HCT116 (cell line): ENCODE data around the gene ZNF276. TPM values are rescaled to one million over a fixed set of nuclear protein-coding genes. Genes with fewer than 3 reads are reported as not detected.

Experiments used
- ATAC-seq: fragments of 200-7000 bp; cut with Tn5 transposase; 2 replicates; pipeline ENCODE4 v1.9.1; 2020; ENCODE audit warnings: mild to moderate bottlenecking, moderate library complexity
- BruUV-seq: library from RNA; stranded (reverse); fragments of 400-500 nt; replicated peaks from 2 replicates; lab custom pipeline; 2021; lab: Mats Ljungman, UMichigan
- CTCF ChIA-PET: fragments of 300-600 bp; sonication (Branson Sonifier 250); formaldehyde crosslinking; loops from one replicate; lab custom pipeline; 2021; ENCODE audit warnings: antibody characterized with exemption; lab: Charles Lee
- POLR2A ChIA-PET: fragments of 300-600, 350-600 bp; sonication (Branson Sonifier 250); formaldehyde crosslinking; loops from one replicate; lab custom pipeline; 2021; ENCODE audit warnings: antibody characterized with exemption; lab: Charles Lee
- RAD21 ChIA-PET, 2 experiments: fragments of 300-600 bp; sonication (Branson Sonifier 250); formaldehyde crosslinking; loops; one replicate each; lab custom pipeline; 2023; ENCODE audit warnings: low total read pairs in 2 of 2; ENCODE audit not compliant: uncharacterized antibody in 2 of 2, unreplicated experiment in 2 of 2, low non-redundant PET in 1 of 2; lab: Charles Lee
- DNase-seq: peaks from one replicate; pipeline ENCODE4 v3.0.0-alpha.2; 2010; ENCODE audit warnings: low read depth, low spot score
- H2AFZ ChIP-seq: fragments of 200-600 bp; shearing (Covaris generic), sonication (generic); 2 replicates; pipeline ENCODE4 v1.6.1; 2017; ENCODE audit warnings: low read depth, mixed run types, mixed read lengths, antibody characterized with exemption, low read length; ENCODE audit not compliant: poor library complexity, severe bottlenecking
- H3K27ac ChIP-seq: 2 replicates; pipeline ENCODE4 v1.5.1; 2012; ENCODE audit warnings: low read depth, low read length
- H3K27me3 ChIP-seq: fragments of 200-600 bp; sonication (generic); 2 replicates; pipeline ENCODE4 v1.6.1; 2016; ENCODE audit warnings: mixed run types, low read length, mixed read lengths; ENCODE audit not compliant: insufficient read depth
- H3K36me3 ChIP-seq, 2 experiments: fragments of 200-500 bp in 1 of 2; fragments of 200-600 bp in 1 of 2; sonication (Bioruptor generic) in 1 of 2; sonication (generic) in 1 of 2; 2 replicates each; pipeline versions ENCODE4 v1.5.1 to v1.6.1; 2014 to 2016; ENCODE audit warnings: low read length in 2 of 2, inconsistent platforms in 1 of 2, mixed read lengths in 1 of 2, mixed run types in 1 of 2; ENCODE audit not compliant: insufficient read depth in 2 of 2, control insufficient read depth in 1 of 2
- H3K4me1 ChIP-seq, 2 experiments: fragments of 200-600 bp in 1 of 2; sonication (generic) in 1 of 2; 2 replicates each; pipeline versions ENCODE4 v1.5.1 to v1.6.1; 2012 to 2017; ENCODE audit warnings: low read length in 2 of 2, inconsistent platforms in 1 of 2, mild to moderate bottlenecking in 1 of 2, mixed read lengths in 1 of 2, mixed run types in 1 of 2, moderate library complexity in 1 of 2; ENCODE audit not compliant: insufficient read depth in 2 of 2, control insufficient read depth in 1 of 2
- H3K4me2 ChIP-seq: fragments of 200-600 bp; sonication (generic); 2 replicates; pipeline ENCODE4 v1.6.1; 2017; ENCODE audit warnings: mixed run types, low read length, mixed read lengths
- H3K4me3 ChIP-seq, 2 experiments: fragments of 200-600 bp in 1 of 2; sonication (generic) in 1 of 2; replicated peaks in 1 of 2; 2 replicates each; pipeline ENCODE4 v1.5.1; 2011 to 2016; ENCODE audit warnings: low read length in 2 of 2, control low read depth in 1 of 2, low read depth in 1 of 2, mild to moderate bottlenecking in 1 of 2, mixed read lengths in 1 of 2, mixed run types in 1 of 2
- H3K79me2 ChIP-seq: fragments of 200-600 bp; sonication (generic); 2 replicates; pipeline ENCODE4 v1.6.1; 2017; ENCODE audit warnings: mild to moderate bottlenecking, mixed run types, low read length, moderate library complexity, mixed read lengths; ENCODE audit not compliant: insufficient read depth
- H3K9ac ChIP-seq: fragments of 200-600 bp; sonication (generic); 2 replicates; pipeline ENCODE4 v1.6.1; 2016; ENCODE audit warnings: low read length, mixed read lengths
- H3K9me2 ChIP-seq: fragments of 200-600 bp; sonication (generic), shearing (Covaris generic); 2 replicates; pipeline ENCODE4 v1.6.1; 2017; ENCODE audit warnings: mixed run types, mild to moderate bottlenecking, moderate library complexity; ENCODE audit not compliant: insufficient read depth
- H3K9me3 ChIP-seq, 2 experiments: fragments of 200-500 bp in 1 of 2; fragments of 200-600 bp in 1 of 2; sonication (Bioruptor generic) in 1 of 2; sonication (generic) in 1 of 2; 2 replicates each; pipeline ENCODE4 v1.6.1; 2014 to 2017; ENCODE audit warnings: low read length in 2 of 2, mixed read lengths in 2 of 2, inconsistent platforms in 1 of 2, low read depth in 1 of 2, mild to moderate bottlenecking in 1 of 2, mixed run types in 1 of 2, moderate library complexity in 1 of 2; ENCODE audit not compliant: control insufficient read depth in 1 of 2, insufficient read depth in 1 of 2
- H4K20me1 ChIP-seq: fragments of 200-600 bp; sonication (generic), shearing (Covaris generic); 2 replicates; pipeline ENCODE4 v1.6.1; 2017; ENCODE audit warnings: mixed run types, mild to moderate bottlenecking, moderate library complexity; ENCODE audit not compliant: insufficient read depth
- POLR2AphosphoS5 ChIP-seq: IDR thresholded peaks from 2 replicates; pipeline ENCODE4 v1.6.1; 2011; ENCODE audit warnings: mild to moderate bottlenecking, low read depth, low read length, moderate library complexity
- RAD21 ChIP-seq: IDR thresholded peaks from 2 replicates; pipeline ENCODE4 v1.6.1; 2012; ENCODE audit warnings: low read depth, mild to moderate bottlenecking
- REST ChIP-seq: IDR thresholded peaks from 2 replicates; pipeline ENCODE4 v1.6.1; 2012; ENCODE audit warnings: low read depth
- YY1 ChIP-seq: IDR thresholded peaks from 2 replicates; pipeline ENCODE4 v1.6.1; 2011; ENCODE audit warnings: low read length, low read depth, moderate library complexity, mild to moderate bottlenecking; ENCODE audit not compliant: insufficient replicate concordance; ENCODE audit errors: extremely low read depth
- ZFX ChIP-seq: fragments of 450-650 bp; IDR thresholded peaks from 2 replicates; pipeline ENCODE4 v1.6.1; 2017
- intact Hi-C: fragments of 100-400 bp; cut with micrococcal nuclease; formaldehyde crosslinking; loops from 2 replicates; pipeline ENCODE4 v1.10.0; 2022
- total RNA-seq: library from RNA; stranded (reverse); gene quantifications from one replicate; pipeline ENCODE4 v1.2.1, GENCODE V29; 2021; ENCODE audit not compliant: unreplicated experiment

ZNF276 gene
- total RNA-seq, 1 experiment from 2014 or later, result 49.9 TPM

DNA sequence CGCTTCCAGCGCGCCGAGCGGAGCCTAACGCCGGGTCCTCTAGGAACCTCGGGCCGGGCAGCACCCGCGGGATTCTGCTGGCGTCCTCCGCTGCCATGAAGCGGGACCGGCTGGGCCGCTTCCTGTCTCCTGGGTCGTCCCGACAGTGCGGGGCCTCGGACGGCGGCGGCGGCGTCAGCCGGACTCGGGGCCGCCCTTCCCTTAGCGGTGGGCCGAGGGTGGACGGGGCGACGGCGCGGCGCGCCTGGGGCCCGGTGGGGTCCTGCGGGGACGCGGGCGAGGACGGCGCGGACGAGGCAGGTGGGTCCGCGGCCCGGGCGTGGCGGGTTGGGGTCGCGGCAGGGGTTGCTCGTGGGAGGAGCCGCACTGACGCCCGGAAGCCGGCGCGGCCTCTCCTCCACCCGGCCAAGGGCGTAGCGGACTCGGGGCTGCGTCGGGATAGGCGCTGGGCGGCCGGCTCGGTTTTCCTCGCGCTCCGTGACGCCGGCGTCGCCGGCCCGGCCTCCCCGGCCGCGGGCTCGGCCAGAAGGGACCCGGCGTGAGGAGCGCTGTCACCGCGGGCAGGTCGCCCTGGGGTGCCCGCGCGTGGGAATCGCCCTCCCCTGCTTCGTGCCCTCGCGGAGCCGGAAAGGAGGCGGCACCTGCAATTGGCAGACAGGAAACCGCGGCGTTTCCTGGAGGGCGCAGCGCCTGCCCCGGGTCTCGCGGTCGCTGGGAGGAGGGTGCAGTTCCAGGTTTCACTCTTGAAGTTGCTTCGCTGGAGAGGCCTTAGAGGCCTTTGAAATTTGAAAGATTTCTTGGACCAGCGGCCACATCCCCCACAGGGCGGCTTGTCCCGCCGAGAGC is 432 bp downstream of the ZNF276 start:
- peak overlapping the region; percentile 97 for H3K27ac ChIP-seq
- no peaks in the 10 kb centered on the region for H3K9me2 ChIP-seq
- RAD21 ChIA-PET, result no interaction called here
- H2AFZ ChIP-seq, result no peak overlapping the region
- peaks cover 28 to 50% of the 10 kb centered on the region in 2 experiments for H3K4me1 ChIP-seq
- TF ChIP-seq ZFX (peak; percentile 76; the same call in 1 of the 2 replicates), YY1 (no peak), RAD21 (no peak), REST (no peak), POLR2AphosphoS5 (peak; percentile 1; the same call in 1 of the 2 replicates)
- H3K79me2 ChIP-seq, result peaks cover 29% of the 10 kb centered on the region; the same call in 1 of the 2 replicates
- H3K27me3 ChIP-seq, result no peaks in the 10 kb centered on the region
- no TSS peak for BruUV-seq
- no peak for DNase-seq
- peak overlapping the region; percentile 86 for H3K4me2 ChIP-seq
- CTCF ChIA-PET, result interaction anchor here (1.3 kb wide), 1 partner anchor 16 kb away, joined by 4 read pairs; no protein-coding TSS in a partner anchor
- POLR2A ChIA-PET, result no interaction called here
- ATAC-seq, result peak; percentile 32
- peak overlapping the region; percentile 70 to 88 for H3K4me3 ChIP-seq
- peak overlapping the region; percentile 78 for H3K9ac ChIP-seq
- H3K36me3 ChIP-seq, result peaks cover 15 to 23% of the 10 kb centered on the region in 2 experiments; a peak in 3 of 4 replicates
- intact Hi-C loops, result loop anchor here (2.0 kb wide), 1 partner anchor 95 kb away; the partner anchor contains the start of gene FANCA
- no peaks in the 10 kb centered on the region for H3K9me3 ChIP-seq
- peaks cover 3% of the 10 kb centered on the region; the same call in 1 of the 2 replicates for H4K20me1 ChIP-seq
